Peyer's patch (tissue), 4 donors: ENCODE measurements around the gene SLC7A11. TPM values are rescaled to one million over a fixed set of nuclear protein-coding genes. Genes with fewer than 3 reads are reported as not detected.

Source experiments
- DNase-seq, 3 donors: peaks; one replicate each; pipeline ENCODE4 v3.0.0-alpha.2; 2017 to 2019
- H3K27ac ChIP-seq, 4 donors: fragments of 200-600 bp; sonication (generic); one replicate each; pipeline ENCODE4 v1.5.1; 2016 to 2019
- H3K27me3 ChIP-seq, 2 donors: fragments of 200-600 bp; sonication (generic); one replicate each; pipeline ENCODE4 v1.5.1; 2019
- H3K36me3 ChIP-seq, 3 donors: fragments of 200-600 bp; sonication (generic); one replicate each; pipeline ENCODE4 v1.5.1; 2016 to 2019
- H3K4me1 ChIP-seq, 4 donors: fragments of 200-600 bp; sonication (generic); one replicate each; pipeline ENCODE4 v1.5.1; 2016 to 2019
- H3K4me3 ChIP-seq, 4 donors: fragments of 200-600 bp; sonication (generic); 1 replicate in 3 of 4; 2 replicates in 1 of 4; pipeline ENCODE4 v1.5.1; 2016 to 2019; ENCODE audit warnings: mild to moderate bottlenecking in 1 of 4
- H3K9me3 ChIP-seq, 4 donors: fragments of 200-600 bp; sonication (generic); one replicate each; pipeline ENCODE4 v1.5.1; 2016 to 2019; ENCODE audit warnings: mild to moderate bottlenecking in 1 of 4
- CTCF ChIP-seq, 6 experiments: fragments of 450-650 bp in 4 of 6; fragments of 200-600 bp in 2 of 6; sonication (generic) in 1 of 6; IDR thresholded peaks; one replicate each; pipeline ENCODE4 v1.5.1; 2017 to 2019; ENCODE audit warnings: antibody characterized with exemption in 6 of 6, mild to moderate bottlenecking in 3 of 6, moderate library complexity in 1 of 6
- POLR2A ChIP-seq, 2 donors: fragments of 450-650 bp; IDR thresholded peaks; one replicate each; pipeline ENCODE4 v1.5.1; 2017; ENCODE audit warnings: antibody characterized with exemption in 2 of 2, mild to moderate bottlenecking in 2 of 2, moderate library complexity in 2 of 2
- total RNA-seq, 4 donors: library from RNA; depleted of rRNA; stranded (reverse); fragments of >200 nt; gene quantifications; one replicate each; pipeline ENCODE4 v1.1.0, GENCODE V29; 2016

SLC7A11 gene
- total RNA-seq, 4 donors from 2014 or later: under 0.01 to 0.88 (median 0.64) TPM

DNA sequence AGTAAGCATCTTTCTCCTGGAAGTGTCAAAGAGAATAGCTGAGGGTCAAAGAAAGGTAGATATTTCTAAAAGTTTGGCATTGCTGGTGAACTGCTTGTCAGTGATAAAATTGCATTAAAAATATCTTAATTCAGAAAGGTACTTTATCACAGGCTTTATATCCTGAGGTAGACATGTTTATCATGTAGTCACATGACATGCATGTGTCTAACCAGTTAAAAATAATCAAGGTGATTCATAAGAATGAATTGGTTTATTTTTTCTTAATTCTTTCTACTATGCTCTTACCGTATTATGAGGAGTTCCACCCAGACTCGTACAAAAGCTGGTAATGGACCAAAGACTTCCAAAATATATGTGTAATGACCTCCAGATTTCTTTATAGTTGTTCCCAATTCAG, 6.1 kb downstream of the SLC7A11 start:
- Histone ChIP-seq H3K36me3 (no peaks in the 10 kb centered on the region), H3K4me3 (no peak overlapping the region), H3K4me1 (peaks cover 0 to 6% (median 0%) of the 10 kb centered on the region in 4 donors), H3K27ac (no peak overlapping the region), H3K9me3 (no peaks in the 10 kb centered on the region), H3K27me3 (no peaks in the 10 kb centered on the region)
- TF ChIP-seq CTCF (IDR thresholded peaks at IDR 0.05) (no peak), POLR2A (IDR thresholded peaks at IDR 0.05) (no peak)
- DNase-seq: no peak

- Histone ChIP-seq H3K36me3 (no peaks in the 10 kb centered on the region), H3K4me1 (peaks cover 0 to 6% (median 0%) of the 10 kb centered on the region in 4 donors), H3K27ac (no peak overlapping the region), H3K9me3 (no peaks in the 10 kb centered on the region), H3K27me3 (no peaks in the 10 kb centered on the region), H3K4me3 (no peak overlapping the region)
- TF ChIP-seq POLR2A (IDR thresholded peaks at IDR 0.05) (no peak), CTCF (IDR thresholded peaks at IDR 0.05) (no peak)
- DNase-seq: no peak
These were observed 6.7 kb downstream of the SLC7A11 start for GRCh38 chr4:138235419-138235952.

DNA sequence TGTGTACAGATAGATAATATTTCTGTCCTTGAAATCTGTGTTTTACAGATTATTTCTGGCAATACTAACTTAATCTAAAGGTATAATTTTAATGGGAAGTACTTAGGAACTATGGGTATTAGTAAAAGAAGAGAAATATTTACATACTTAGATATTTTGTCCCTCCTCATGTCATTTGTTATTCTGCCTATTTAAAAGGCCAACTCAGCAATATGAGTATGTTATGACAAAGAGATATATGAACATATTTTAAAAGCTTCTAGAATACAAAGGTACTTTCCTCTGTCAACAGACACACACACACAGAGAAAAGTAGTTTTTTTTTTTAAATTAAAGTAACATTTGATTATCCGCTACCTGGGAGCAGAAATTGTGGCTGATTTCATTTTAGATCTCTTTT, 7.9 kb downstream of the SLC7A11 start:
- H3K27ac ChIP-seq: no peak overlapping the region
- no peaks in the 10 kb centered on the region for H3K9me3 ChIP-seq

DNA sequence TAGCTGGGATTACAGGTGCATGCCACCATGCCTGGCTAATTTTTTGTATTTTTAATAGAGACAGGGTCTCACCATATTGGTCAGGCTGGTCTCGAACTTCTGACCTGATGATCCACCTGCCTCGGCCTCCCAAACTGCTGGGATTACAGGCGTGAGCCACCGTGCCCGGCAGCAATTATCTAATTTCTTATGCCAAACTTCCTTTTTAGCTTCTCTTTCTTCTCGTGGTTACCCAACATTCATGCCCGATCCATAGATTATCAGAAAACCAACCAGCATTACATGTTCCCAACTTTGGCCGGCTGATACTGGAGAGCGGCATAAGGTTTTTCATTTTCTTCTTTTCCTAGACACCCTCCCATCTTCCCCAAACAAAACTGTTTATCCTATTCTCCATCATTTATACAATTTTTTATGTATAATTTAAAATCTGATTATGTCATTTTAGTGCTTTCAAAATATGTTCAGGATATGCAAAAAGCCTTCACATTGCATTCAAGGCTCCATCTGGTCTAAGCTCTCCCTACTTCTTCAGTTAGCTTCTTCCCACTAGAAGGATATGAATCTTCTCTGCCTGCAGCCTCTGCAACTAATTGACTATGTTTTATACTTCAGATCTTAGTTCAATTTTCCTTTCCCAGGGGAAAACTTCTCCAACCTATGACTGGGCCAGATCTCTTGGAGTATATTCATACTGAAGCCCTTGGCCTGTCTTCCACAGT, 8.7 kb downstream of the SLC7A11 start:
- H3K27ac ChIP-seq: no peak overlapping the region
- DNase-seq: no peak
- no peaks in the 10 kb centered on the region for H3K36me3 ChIP-seq
- no peaks in the 10 kb centered on the region for H3K9me3 ChIP-seq
- H3K4me1 ChIP-seq: peaks cover 0 to 6% (median 0%) of the 10 kb centered on the region in 4 donors
- no peaks in the 10 kb centered on the region for H3K27me3 ChIP-seq
- TF ChIP-seq CTCF (IDR thresholded peaks at IDR 0.05) (no peak), POLR2A (IDR thresholded peaks at IDR 0.05) (no peak)
- no peak overlapping the region for H3K4me3 ChIP-seq

More for the DNA sequence above, 7.9 kb downstream of the SLC7A11 start:
- H3K36me3 ChIP-seq: no peaks in the 10 kb centered on the region
- H3K27me3 ChIP-seq: no peaks in the 10 kb centered on the region
- H3K4me3 ChIP-seq: no peak overlapping the region
- H3K4me1 ChIP-seq: peaks cover 0 to 6% (median 0%) of the 10 kb centered on the region in 4 donors
- no peak for TF ChIP-seq POLR2A (IDR thresholded peaks at IDR 0.05)
- no peak for TF ChIP-seq CTCF (IDR thresholded peaks at IDR 0.05)
- no peak for DNase-seq

- no peak for DNase-seq
- Histone ChIP-seq H3K9me3 (no peaks in the 10 kb centered on the region), H3K4me3 (no peak overlapping the region), H3K36me3 (no peaks in the 10 kb centered on the region), H3K27ac (no peak overlapping the region), H3K4me1 (peaks cover 0 to 6% (median 0%) of the 10 kb centered on the region in 4 donors), H3K27me3 (no peaks in the 10 kb centered on the region)
- TF ChIP-seq CTCF (IDR thresholded peaks at IDR 0.05) (no peak), POLR2A (IDR thresholded peaks at IDR 0.05) (no peak)
These were observed 9.8 kb downstream of the SLC7A11 start for GRCh38 chr4:138232364-138232763.
